HUES6 (cell line): ENCODE data around the gene DPY19L1.
"Not testable (repeated sequence)": the region's sequence is repeated elsewhere in the genome, so short reads cannot be mapped to it uniquely, and the experiment has no call there.

ENCODE experiments used
- H3K27ac ChIP-seq: 2 replicates; pipeline ENCODE4 v1.7.0; 2013; ENCODE audit warnings: low read depth, mild to moderate bottlenecking, low read length, inconsistent platforms
- H3K27me3 ChIP-seq: 2 replicates; pipeline ENCODE4 v1.6.1; 2013; ENCODE audit warnings: low read length; ENCODE audit not compliant: control insufficient read depth, insufficient read depth
- H3K36me3 ChIP-seq: 2 replicates; pipeline ENCODE4 v1.6.1; 2013; ENCODE audit warnings: low read length; ENCODE audit not compliant: control insufficient read depth, insufficient read depth
- H3K4me1 ChIP-seq: 2 replicates; pipeline ENCODE4 v1.6.1; 2013; ENCODE audit warnings: low read length; ENCODE audit not compliant: control insufficient read depth, insufficient read depth
- H3K4me3 ChIP-seq: 2 replicates; pipeline ENCODE4 v1.5.1; 2013; ENCODE audit warnings: low read depth, low read length
- H3K9ac ChIP-seq: one replicate; pipeline ENCODE4 v1.6.1; 2013; ENCODE audit warnings: mild to moderate bottlenecking, low read length
- H3K9me3 ChIP-seq: 2 replicates; pipeline ENCODE4 v1.6.1; 2013; ENCODE audit warnings: low read depth, low read length; ENCODE audit not compliant: control insufficient read depth, insufficient read depth

Gene DPY19L1

DNA sequence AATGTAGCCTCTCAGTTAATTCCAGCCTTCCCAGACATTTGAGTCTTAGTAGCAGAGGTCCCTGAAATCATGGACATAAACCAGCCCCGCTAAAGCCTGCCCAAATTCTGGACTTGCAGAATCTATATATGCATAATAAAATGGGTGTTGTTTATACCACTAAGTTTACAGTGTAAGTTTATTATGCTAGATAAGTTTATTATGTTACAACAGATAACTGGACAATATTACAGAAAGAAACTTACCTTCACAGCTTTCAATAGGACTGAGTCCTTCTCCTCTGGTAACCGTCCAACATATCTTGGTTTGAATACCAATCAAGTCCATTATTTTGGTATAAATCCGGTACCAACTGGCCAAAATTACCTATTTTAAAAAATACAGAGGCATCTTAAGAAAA, 26.2 kb downstream of the DPY19L1 start:
- Histone ChIP-seq H3K27me3 (no peaks in the 10 kb centered on the region), H3K36me3 (peaks cover 5% of the 10 kb centered on the region; the same call in 1 of the 2 replicates), H3K9ac (no peak overlapping the region), H3K27ac (no peak overlapping the region), H3K4me1 (0 out of 2 replicates have a peak, but pooled peaks cover 4% of the 10 kb centered on the region), H3K4me3 (no peak overlapping the region), H3K9me3 (no peaks in the 10 kb centered on the region)

DNA sequence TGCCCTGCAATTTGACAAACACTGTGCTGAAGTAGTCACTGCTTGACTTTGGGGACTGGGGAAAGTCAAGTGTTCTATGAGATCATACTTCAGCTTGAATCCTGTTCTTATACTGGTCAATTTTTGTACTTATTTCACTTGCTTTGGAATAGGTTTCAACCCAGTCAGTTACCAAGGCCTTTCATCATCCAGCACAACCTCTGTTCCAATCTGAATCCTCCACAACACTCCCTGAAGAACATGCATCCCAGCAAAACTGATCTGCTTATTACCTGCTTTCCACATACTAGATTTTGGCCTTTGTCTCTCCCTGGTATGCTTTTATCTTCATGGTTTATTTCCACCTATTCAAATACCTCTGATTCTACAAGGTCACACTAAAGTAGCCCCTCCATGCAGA, 29.5 kb downstream of the DPY19L1 start:
- H3K9ac ChIP-seq, result no peak overlapping the region
- peaks cover 21% of the 10 kb centered on the region for H3K4me1 ChIP-seq
- no peak overlapping the region for H3K4me3 ChIP-seq
- no peaks in the 10 kb centered on the region for H3K9me3 ChIP-seq
- no peaks in the 10 kb centered on the region for H3K27me3 ChIP-seq
- no peak overlapping the region for H3K27ac ChIP-seq
- peaks cover 5% of the 10 kb centered on the region; the same call in 1 of the 2 replicates for H3K36me3 ChIP-seq

DNA sequence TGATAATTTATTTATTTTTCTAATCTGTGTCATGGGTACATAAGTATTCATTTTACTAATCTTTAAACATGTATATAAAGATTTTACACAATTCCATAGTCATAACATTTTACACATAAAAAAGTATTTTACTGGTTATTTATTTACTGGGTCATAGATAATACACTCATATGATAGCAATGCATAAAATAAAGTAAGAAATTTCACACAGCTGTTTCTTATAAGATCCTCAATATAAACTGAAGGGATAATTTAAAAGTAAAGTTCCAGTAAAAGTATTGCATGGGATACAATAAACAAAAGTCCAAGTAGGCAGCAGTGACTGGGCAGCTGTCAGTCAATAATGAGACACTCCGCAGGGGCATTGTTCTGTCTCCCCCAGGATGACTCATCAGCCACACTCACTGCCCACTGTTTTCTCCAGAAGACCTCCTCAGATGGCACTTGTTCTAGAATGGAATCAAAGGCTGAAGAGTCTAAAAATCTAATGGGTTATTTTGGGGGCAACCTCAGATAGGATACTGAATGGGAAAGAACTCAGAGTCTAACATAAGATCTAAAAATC, 32.7 kb downstream of the DPY19L1 start:
- Histone ChIP-seq H3K4me3 (peak overlapping the region; percentile 5; the same call in 1 of the 2 replicates), H3K9ac (no peak overlapping the region), H3K27ac (peak overlapping the region; percentile 47; the same call in 1 of the 2 replicates), H3K4me1 (peaks cover 21% of the 10 kb centered on the region), H3K27me3 (no peaks in the 10 kb centered on the region), H3K9me3 (no peaks in the 10 kb centered on the region), H3K36me3 (no peaks in the 10 kb centered on the region)

DNA sequence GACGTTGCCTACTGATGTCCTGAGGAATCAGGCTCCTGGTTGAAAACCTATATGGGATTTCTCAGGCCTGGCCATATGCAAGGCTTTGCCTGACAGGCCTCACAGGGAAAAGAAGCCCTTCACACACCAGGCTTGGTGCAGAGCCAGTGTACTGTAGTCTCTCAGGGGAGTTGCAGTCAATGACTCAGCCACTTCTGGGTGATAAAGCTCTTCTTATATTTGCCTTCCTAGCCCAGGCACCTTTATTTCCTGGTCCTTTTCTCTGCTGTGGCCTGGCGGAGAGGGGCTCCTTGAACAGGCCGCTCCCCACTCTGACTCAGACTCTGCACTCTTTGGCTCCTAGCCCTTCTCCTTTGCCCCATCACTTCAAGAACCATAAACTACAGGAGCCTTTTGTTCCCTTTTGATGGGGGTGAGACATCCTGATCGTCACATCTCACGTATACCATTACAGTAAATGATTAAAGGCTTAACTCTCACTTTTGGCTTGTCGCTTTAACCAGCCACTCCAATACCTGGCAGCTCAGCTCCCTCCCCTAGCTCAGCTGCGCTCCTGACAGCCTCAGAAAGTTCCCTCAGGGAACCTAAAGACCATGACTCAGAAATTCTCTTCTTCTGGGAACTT, 33.5 kb downstream of the DPY19L1 start:
- Histone ChIP-seq H3K36me3 (no peaks in the 10 kb centered on the region), H3K4me1 (peaks cover 25% of the 10 kb centered on the region), H3K27ac (peak overlapping the region; percentile 47; the same call in 1 of the 2 replicates), H3K9me3 (no peaks in the 10 kb centered on the region), H3K4me3 (peak overlapping the region; percentile 5; the same call in 1 of the 2 replicates), H3K9ac (peak overlapping the region; percentile 34), H3K27me3 (no peaks in the 10 kb centered on the region)

DNA sequence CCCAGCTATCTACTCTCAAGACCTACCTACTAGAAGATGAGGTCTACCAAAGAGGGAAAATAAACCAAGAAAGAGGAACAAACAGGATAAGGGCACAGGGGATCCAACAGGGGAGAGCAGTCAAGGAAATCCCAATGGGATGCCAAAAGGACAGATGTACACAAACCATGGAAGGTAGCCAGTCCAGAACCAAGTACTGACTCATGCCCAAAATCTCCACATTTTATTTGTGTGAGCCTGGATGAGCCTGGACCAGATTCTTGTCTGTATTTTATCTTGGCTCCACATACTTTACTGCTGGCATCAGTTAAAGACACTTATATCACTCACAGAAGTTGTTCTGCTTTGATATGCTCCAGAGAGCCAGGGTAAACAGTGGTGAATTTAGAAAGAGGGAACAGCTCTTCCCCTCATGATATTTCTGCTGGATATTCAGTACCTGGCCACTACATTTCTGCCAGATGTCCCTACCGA, 34.1 kb downstream of the DPY19L1 start:
- H3K27me3 ChIP-seq, H3K9me3 ChIP-seq, H3K36me3 ChIP-seq, H3K4me3 ChIP-seq: not testable (repeated sequence)
- Histone ChIP-seq H3K27ac (peak overlapping the region; percentile 9; the same call in 1 of the 2 replicates), H3K9ac (peak overlapping the region; percentile 34), H3K4me1 (peaks cover 28% of the 10 kb centered on the region)

DNA sequence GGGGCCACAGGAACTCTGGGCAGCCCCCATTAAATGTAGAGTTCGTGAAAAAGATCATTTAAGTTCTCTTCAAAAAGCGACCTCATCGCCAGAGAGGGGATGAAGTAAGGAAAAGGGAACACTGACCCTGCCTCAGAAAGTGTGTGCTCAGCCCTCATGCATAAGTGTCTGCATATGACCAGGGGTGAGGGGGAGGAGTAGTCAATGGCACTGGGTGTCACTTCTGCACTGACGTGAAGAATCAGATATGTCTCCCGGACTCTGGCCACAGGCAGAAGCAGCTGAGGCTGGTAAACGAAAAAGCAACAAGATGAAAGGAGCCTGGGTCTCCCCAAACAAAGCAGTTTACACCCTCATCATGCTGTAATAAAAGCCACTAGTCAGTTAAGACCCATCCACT, 39.0 kb downstream of the DPY19L1 start:
- H3K4me1 ChIP-seq, result peaks cover 12% of the 10 kb centered on the region; the same call in 1 of the 2 replicates
- H3K9me3 ChIP-seq, H3K36me3 ChIP-seq, H3K27ac ChIP-seq, H3K9ac ChIP-seq, H3K4me3 ChIP-seq, H3K27me3 ChIP-seq: not testable (repeated sequence)

DNA sequence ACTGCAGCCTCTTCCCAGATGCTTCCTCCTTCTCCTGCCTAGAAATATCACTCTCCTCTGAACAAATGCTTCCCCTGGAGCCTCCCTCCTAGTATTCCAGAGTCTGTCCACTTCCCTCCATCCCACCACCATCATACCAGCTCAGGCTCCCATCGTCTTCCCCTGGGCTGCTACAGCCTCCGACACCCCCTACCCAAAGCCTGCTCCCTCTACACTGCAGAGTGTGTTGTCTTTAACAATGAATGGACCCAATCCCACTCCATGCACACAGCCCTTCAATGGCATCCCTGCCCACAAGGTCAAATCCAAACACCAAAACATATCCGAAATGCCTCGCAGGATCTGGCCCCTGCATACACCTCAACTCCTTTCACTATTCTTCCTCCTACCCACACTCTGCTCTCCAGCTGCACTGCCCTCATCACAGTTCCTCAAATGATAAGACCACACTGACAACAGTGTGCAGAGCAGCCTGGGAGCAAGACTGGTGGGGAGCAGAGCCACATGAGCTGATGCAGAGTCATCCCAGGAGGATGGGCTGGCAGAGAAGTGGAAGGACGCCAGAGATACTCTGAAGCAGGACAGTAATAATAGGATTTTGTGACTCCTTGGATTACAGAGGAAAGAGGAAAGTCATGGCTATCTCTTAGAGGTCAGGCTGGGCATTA, 40.7 kb downstream of the DPY19L1 start:
- H3K27me3 ChIP-seq, H3K4me3 ChIP-seq, H3K9ac ChIP-seq, H3K4me1 ChIP-seq, H3K27ac ChIP-seq, H3K36me3 ChIP-seq, H3K9me3 ChIP-seq: not testable (repeated sequence)

DNA sequence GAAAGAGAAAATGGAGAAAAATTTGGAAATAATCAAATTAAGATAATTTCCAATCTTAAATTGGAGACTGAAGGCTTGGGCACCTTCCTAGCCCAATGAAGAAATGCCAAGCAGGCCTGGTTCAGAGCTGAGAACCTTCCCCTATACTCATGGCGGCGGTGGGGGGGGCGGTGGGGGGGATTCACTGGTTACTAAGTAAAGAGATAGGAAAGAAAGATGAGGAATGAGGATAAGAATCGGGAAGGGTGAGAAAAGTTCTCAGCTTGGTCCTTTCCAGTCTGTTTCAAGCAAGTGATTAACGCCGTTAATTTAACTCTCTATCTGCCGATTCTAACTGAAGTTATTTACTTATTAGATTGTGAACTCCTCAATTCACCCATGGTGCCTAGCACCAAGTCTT, 41.5 kb downstream of the DPY19L1 start:
- Histone ChIP-seq H3K4me1 (peaks cover 9% of the 10 kb centered on the region; the same call in 1 of the 2 replicates), H3K27me3 (no peaks in the 10 kb centered on the region), H3K36me3 (no peaks in the 10 kb centered on the region), H3K27ac (no peak overlapping the region), H3K9me3 (no peaks in the 10 kb centered on the region), H3K9ac (no peak overlapping the region), H3K4me3 (no peak overlapping the region)

DNA sequence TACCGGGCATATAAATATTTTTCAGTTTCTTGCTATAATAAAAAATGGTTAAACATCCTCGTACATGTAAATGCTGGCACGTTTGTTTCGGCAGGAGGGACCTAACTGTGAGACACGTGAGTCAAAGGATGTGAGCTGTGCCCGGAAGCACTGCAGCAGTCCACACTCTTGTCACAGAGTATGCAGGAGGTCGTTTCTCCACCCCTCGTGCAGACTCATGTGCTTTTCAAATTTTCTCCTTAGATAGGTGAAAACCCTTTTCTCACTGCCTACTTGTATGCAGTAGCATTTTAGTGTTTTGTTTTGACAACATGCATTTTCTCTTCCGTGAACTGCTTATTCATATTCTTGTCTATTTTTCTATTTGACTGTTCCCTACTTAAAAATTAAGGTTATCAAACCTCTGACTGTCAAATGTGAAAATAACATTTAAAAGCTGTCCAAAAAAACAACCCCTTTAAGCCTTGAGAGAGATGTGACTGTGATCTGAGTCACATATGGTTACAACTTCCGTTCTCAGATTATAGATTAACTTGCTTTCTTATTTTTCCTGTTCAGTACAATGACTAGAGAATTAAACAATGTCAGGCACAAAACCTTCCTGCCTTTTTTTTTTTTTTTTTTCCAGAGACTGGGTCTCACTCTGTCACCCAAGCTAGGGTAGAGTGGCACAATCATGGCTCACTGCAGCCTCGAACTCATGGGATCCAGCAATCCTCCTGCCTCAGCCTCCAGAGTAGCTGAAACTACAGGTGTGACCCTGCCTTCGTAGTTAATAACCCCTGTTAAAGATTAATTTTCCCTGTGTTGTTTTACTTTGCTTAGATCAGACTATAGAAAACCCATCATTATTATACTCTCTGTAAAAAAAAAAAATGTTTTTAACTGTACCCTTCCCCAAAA, 45.1 kb downstream of the DPY19L1 start:
- no peaks in the 10 kb centered on the region for H3K4me1 ChIP-seq
- H3K9ac ChIP-seq, result no peak overlapping the region

DNA sequence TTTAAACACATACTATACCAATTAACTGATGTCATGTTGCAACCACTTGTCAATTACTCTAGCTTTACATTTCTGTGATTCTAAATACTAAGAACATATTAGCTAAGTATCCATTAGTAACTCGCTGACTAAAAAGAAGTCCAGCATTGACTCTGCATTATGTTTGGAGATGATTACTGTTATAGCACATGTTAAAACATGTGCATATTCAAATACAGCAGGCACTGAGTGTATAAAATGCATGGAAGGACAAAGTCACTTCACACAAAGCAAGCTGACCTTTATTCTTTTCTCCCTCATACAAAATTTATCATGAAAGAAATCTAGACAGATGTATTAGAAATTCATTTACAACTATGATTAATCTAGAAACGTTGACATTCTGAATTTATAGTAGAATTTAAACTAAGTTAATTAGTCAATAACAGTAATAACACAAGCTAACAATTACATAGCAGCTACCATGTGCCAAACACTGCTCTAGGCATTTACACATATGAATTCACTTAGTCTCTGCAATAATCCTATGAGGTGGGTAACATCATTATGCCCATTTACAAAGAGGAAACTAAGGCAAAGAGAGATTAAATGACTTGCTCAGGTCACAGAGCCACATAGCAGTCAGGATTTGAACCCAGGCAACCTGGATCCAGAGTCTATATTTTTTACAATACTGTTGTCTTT, 48.7 kb downstream of the DPY19L1 start:
- H3K9ac ChIP-seq, H3K27ac ChIP-seq, H3K4me1 ChIP-seq, H3K27me3 ChIP-seq, H3K36me3 ChIP-seq, H3K9me3 ChIP-seq, H3K4me3 ChIP-seq: not testable (repeated sequence)

More for the DNA sequence above, 45.1 kb downstream of the DPY19L1 start:
- H3K9me3 ChIP-seq, result no peaks in the 10 kb centered on the region
- H3K27ac ChIP-seq, result no peak overlapping the region
- H3K27me3 ChIP-seq, result no peaks in the 10 kb centered on the region
- no peaks in the 10 kb centered on the region for H3K36me3 ChIP-seq
- no peak overlapping the region for H3K4me3 ChIP-seq
